SU-DHL-6 (cell line): ENCODE measurements around the gene COL4A1.

Experiments used
- H2AFZ ChIP-seq: fragments of 200-600 bp; sonication (generic); 2 replicates; pipeline ENCODE4 v1.6.1; 2014; ENCODE audit warnings: low read depth, mild to moderate bottlenecking, moderate library complexity, mixed read lengths, antibody characterized with exemption, low read length; ENCODE audit not compliant: severe bottlenecking
- H3F3A ChIP-seq: fragments of 200-600 bp; shearing (Covaris generic); 2 replicates; pipeline ENCODE4 v1.6.0; 2016; ENCODE audit warnings: antibody characterized with exemption, mild to moderate bottlenecking; ENCODE audit not compliant: insufficient read depth
- H3K27ac ChIP-seq: fragments of 200-600 bp; sonication (generic); 2 replicates; pipeline ENCODE4 v1.5.1; 2016; ENCODE audit warnings: low read depth, mild to moderate bottlenecking, low read length, moderate library complexity, mixed read lengths
- H3K27me3 ChIP-seq: fragments of 200-600 bp; sonication (generic), shearing (Covaris generic); 2 replicates; pipeline ENCODE4 v1.6.0; 2014; ENCODE audit warnings: mild to moderate bottlenecking, low read length
- H3K36me3 ChIP-seq: fragments of 200-600 bp; sonication (generic); 2 replicates; pipeline ENCODE4 v1.6.1; 2014; ENCODE audit warnings: mild to moderate bottlenecking, low read length, mixed read lengths
- H3K4me2 ChIP-seq: fragments of 300-600, 200-600 bp; shearing (Covaris generic), sonication (generic); 2 replicates; pipeline ENCODE4 v1.6.0; 2014; ENCODE audit warnings: low read length, low read depth, mild to moderate bottlenecking; ENCODE audit not compliant: poor library complexity, severe bottlenecking
- H3K4me3 ChIP-seq: fragments of 200-600 bp; sonication (generic); 2 replicates; pipeline ENCODE4 v1.5.1; 2014; ENCODE audit warnings: antibody characterized with exemption, low read length, mild to moderate bottlenecking, mixed read lengths; ENCODE audit not compliant: insufficient read depth, poor library complexity, severe bottlenecking
- H3K79me2 ChIP-seq: fragments of 200-600 bp; sonication (generic); 2 replicates; pipeline ENCODE4 v1.6.1; 2014; ENCODE audit warnings: mild to moderate bottlenecking, low read length, moderate library complexity; ENCODE audit not compliant: insufficient read depth
- H3K9ac ChIP-seq: fragments of 200-600 bp; sonication (generic); 2 replicates; pipeline ENCODE4 v1.7.0; 2014; ENCODE audit warnings: mild to moderate bottlenecking, low read length
- H3K9me2 ChIP-seq: fragments of 200-600 bp; sonication (generic); replicated peaks from 2 replicates; pipeline ENCODE4 v1.6.1; 2014; ENCODE audit warnings: low read length; ENCODE audit not compliant: insufficient read depth
- H3K9me3 ChIP-seq: fragments of 200-600 bp; sonication (generic); 2 replicates; pipeline ENCODE4 v1.6.1; 2014; ENCODE audit warnings: low read length, mixed read lengths; ENCODE audit not compliant: insufficient read depth
- H4K20me1 ChIP-seq: fragments of 200-600 bp; sonication (generic); 2 replicates; pipeline ENCODE4 v1.6.1; 2014; ENCODE audit warnings: low read depth, mild to moderate bottlenecking, antibody characterized with exemption, low read length, moderate library complexity, mixed read lengths
- CTCF ChIP-seq: fragments of 200-600 bp; sonication (generic); IDR thresholded peaks from one replicate; pipeline ENCODE4 v1.5.1; 2017; ENCODE audit warnings: antibody characterized with exemption, mild to moderate bottlenecking, low read length, moderate library complexity; ENCODE audit not compliant: insufficient read depth, poor library complexity, severe bottlenecking
- EZH2phosphoT487 ChIP-seq: fragments of 200-600 bp; sonication (generic), shearing (Covaris generic); conservative IDR thresholded peaks from 2 replicates; pipeline ENCODE4 v1.6.1; 2018; ENCODE audit warnings: mild to moderate bottlenecking, antibody characterized with exemption, low read length, moderate library complexity, mixed read lengths

The COL4A1 gene

GRCh38 chr13:110286833-110287819, 19.8 kb downstream of the COL4A1 start:
- Histone ChIP-seq H3K79me2 (no peaks in the 10 kb centered on the region), H3K4me3 (no peak overlapping the region), H3K36me3 (no peaks in the 10 kb centered on the region), H3K9me3 (no peaks in the 10 kb centered on the region), H3K27ac (no peak overlapping the region), H2AFZ (no peak overlapping the region), H3K9me2 (no peaks in the 10 kb centered on the region), H3K27me3 (no peaks in the 10 kb centered on the region), H3F3A (no peaks in the 10 kb centered on the region), H3K4me2 (no peak overlapping the region), H4K20me1 (no peaks in the 10 kb centered on the region), H3K9ac (no peak overlapping the region)
- no peak for TF ChIP-seq CTCF
- TF ChIP-seq EZH2phosphoT487: no peak

- H3K9me3 ChIP-seq: no peaks in the 10 kb centered on the region
- H3K9ac ChIP-seq: no peak overlapping the region
- no peaks in the 10 kb centered on the region for H3F3A ChIP-seq
- H3K36me3 ChIP-seq: no peaks in the 10 kb centered on the region
- H3K9me2 ChIP-seq: no peaks in the 10 kb centered on the region
- no peaks in the 10 kb centered on the region for H3K27me3 ChIP-seq
- TF ChIP-seq EZH2phosphoT487: no peak
- no peak for TF ChIP-seq CTCF
- H3K4me3 ChIP-seq: no peak overlapping the region
- no peak overlapping the region for H3K4me2 ChIP-seq
- no peak overlapping the region for H3K27ac ChIP-seq
- no peaks in the 10 kb centered on the region for H3K79me2 ChIP-seq
- no peaks in the 10 kb centered on the region for H4K20me1 ChIP-seq
- no peak overlapping the region for H2AFZ ChIP-seq
Observed at GRCh38 chr13:110285991-110286832, 20.7 kb downstream of the COL4A1 start.

- TF ChIP-seq EZH2phosphoT487 (no peak), CTCF (no peak)
- H3F3A ChIP-seq: no peaks in the 10 kb centered on the region
- no peaks in the 10 kb centered on the region for H3K36me3 ChIP-seq
- no peak overlapping the region for H3K9ac ChIP-seq
- no peak overlapping the region for H3K4me3 ChIP-seq
- H3K27me3 ChIP-seq: no peaks in the 10 kb centered on the region
- no peaks in the 10 kb centered on the region for H3K79me2 ChIP-seq
- H3K4me2 ChIP-seq: no peak overlapping the region
- no peaks in the 10 kb centered on the region for H3K9me2 ChIP-seq
- no peak overlapping the region for H2AFZ ChIP-seq
- no peaks in the 10 kb centered on the region for H4K20me1 ChIP-seq
- no peak overlapping the region for H3K27ac ChIP-seq
- H3K9me3 ChIP-seq: no peaks in the 10 kb centered on the region
Observed at GRCh38 chr13:110284779-110285484, 22.0 kb downstream of the COL4A1 start.
